HCT116 (cell line): Measurements from ENCODE around the gene MAP2K4. TPM values are rescaled to one million over a fixed set of nuclear protein-coding genes. Genes with fewer than 3 reads are reported as not detected.

Experiments
- ATAC-seq: fragments of 200-7000 bp; cut with Tn5 transposase; 2 replicates; pipeline ENCODE4 v1.9.1; 2020; ENCODE audit warnings: mild to moderate bottlenecking, moderate library complexity
- BruUV-seq: library from RNA; stranded (reverse); fragments of 400-500 nt; replicated peaks from 2 replicates; lab custom pipeline; 2021; lab: Mats Ljungman, UMichigan
- CTCF ChIA-PET: fragments of 300-600 bp; sonication (Branson Sonifier 250); formaldehyde crosslinking; loops from one replicate; lab custom pipeline; 2021; ENCODE audit warnings: antibody characterized with exemption; lab: Charles Lee
- POLR2A ChIA-PET: fragments of 300-600, 350-600 bp; sonication (Branson Sonifier 250); formaldehyde crosslinking; loops from one replicate; lab custom pipeline; 2021; ENCODE audit warnings: antibody characterized with exemption; lab: Charles Lee
- RAD21 ChIA-PET, 2 experiments: fragments of 300-600 bp; sonication (Branson Sonifier 250); formaldehyde crosslinking; loops; one replicate each; lab custom pipeline; 2023; ENCODE audit warnings: low total read pairs in 2 of 2; ENCODE audit not compliant: uncharacterized antibody in 2 of 2, unreplicated experiment in 2 of 2, low non-redundant PET in 1 of 2; lab: Charles Lee
- DNase-seq: peaks from one replicate; pipeline ENCODE4 v3.0.0-alpha.2; 2010; ENCODE audit warnings: low read depth, low spot score
- H2AFZ ChIP-seq: fragments of 200-600 bp; shearing (Covaris generic), sonication (generic); 2 replicates; pipeline ENCODE4 v1.6.1; 2017; ENCODE audit warnings: low read depth, mixed run types, mixed read lengths, antibody characterized with exemption, low read length; ENCODE audit not compliant: poor library complexity, severe bottlenecking
- H3K27ac ChIP-seq: 2 replicates; pipeline ENCODE4 v1.5.1; 2012; ENCODE audit warnings: low read depth, low read length
- H3K27me3 ChIP-seq: fragments of 200-600 bp; sonication (generic); 2 replicates; pipeline ENCODE4 v1.6.1; 2016; ENCODE audit warnings: mixed run types, low read length, mixed read lengths; ENCODE audit not compliant: insufficient read depth
- H3K36me3 ChIP-seq, 2 experiments: fragments of 200-500 bp in 1 of 2; fragments of 200-600 bp in 1 of 2; sonication (Bioruptor generic) in 1 of 2; sonication (generic) in 1 of 2; 2 replicates each; pipeline versions ENCODE4 v1.5.1 to v1.6.1; 2014 to 2016; ENCODE audit warnings: low read length in 2 of 2, inconsistent platforms in 1 of 2, mixed read lengths in 1 of 2, mixed run types in 1 of 2; ENCODE audit not compliant: insufficient read depth in 2 of 2, control insufficient read depth in 1 of 2
- H3K4me1 ChIP-seq, 2 experiments: fragments of 200-600 bp in 1 of 2; sonication (generic) in 1 of 2; 2 replicates each; pipeline versions ENCODE4 v1.5.1 to v1.6.1; 2012 to 2017; ENCODE audit warnings: low read length in 2 of 2, inconsistent platforms in 1 of 2, mild to moderate bottlenecking in 1 of 2, mixed read lengths in 1 of 2, mixed run types in 1 of 2, moderate library complexity in 1 of 2; ENCODE audit not compliant: insufficient read depth in 2 of 2, control insufficient read depth in 1 of 2
- H3K4me2 ChIP-seq: fragments of 200-600 bp; sonication (generic); 2 replicates; pipeline ENCODE4 v1.6.1; 2017; ENCODE audit warnings: mixed run types, low read length, mixed read lengths
- H3K4me3 ChIP-seq, 2 experiments: fragments of 200-600 bp in 1 of 2; sonication (generic) in 1 of 2; replicated peaks in 1 of 2; 2 replicates each; pipeline ENCODE4 v1.5.1; 2011 to 2016; ENCODE audit warnings: low read length in 2 of 2, control low read depth in 1 of 2, low read depth in 1 of 2, mild to moderate bottlenecking in 1 of 2, mixed read lengths in 1 of 2, mixed run types in 1 of 2
- H3K79me2 ChIP-seq: fragments of 200-600 bp; sonication (generic); 2 replicates; pipeline ENCODE4 v1.6.1; 2017; ENCODE audit warnings: mild to moderate bottlenecking, mixed run types, low read length, moderate library complexity, mixed read lengths; ENCODE audit not compliant: insufficient read depth
- H3K9ac ChIP-seq: fragments of 200-600 bp; sonication (generic); 2 replicates; pipeline ENCODE4 v1.6.1; 2016; ENCODE audit warnings: low read length, mixed read lengths
- H3K9me2 ChIP-seq: fragments of 200-600 bp; sonication (generic), shearing (Covaris generic); 2 replicates; pipeline ENCODE4 v1.6.1; 2017; ENCODE audit warnings: mixed run types, mild to moderate bottlenecking, moderate library complexity; ENCODE audit not compliant: insufficient read depth
- H3K9me3 ChIP-seq, 2 experiments: fragments of 200-500 bp in 1 of 2; fragments of 200-600 bp in 1 of 2; sonication (Bioruptor generic) in 1 of 2; sonication (generic) in 1 of 2; 2 replicates each; pipeline ENCODE4 v1.6.1; 2014 to 2017; ENCODE audit warnings: low read length in 2 of 2, mixed read lengths in 2 of 2, inconsistent platforms in 1 of 2, low read depth in 1 of 2, mild to moderate bottlenecking in 1 of 2, mixed run types in 1 of 2, moderate library complexity in 1 of 2; ENCODE audit not compliant: control insufficient read depth in 1 of 2, insufficient read depth in 1 of 2
- H4K20me1 ChIP-seq: fragments of 200-600 bp; sonication (generic), shearing (Covaris generic); 2 replicates; pipeline ENCODE4 v1.6.1; 2017; ENCODE audit warnings: mixed run types, mild to moderate bottlenecking, moderate library complexity; ENCODE audit not compliant: insufficient read depth
- CEBPB ChIP-seq: IDR thresholded peaks from 2 replicates; pipeline ENCODE4 v1.6.1; 2012; ENCODE audit warnings: low read depth
- ELF1 ChIP-seq: IDR thresholded peaks from 2 replicates; pipeline ENCODE4 v1.6.1; 2012; ENCODE audit warnings: low read depth, borderline replicate concordance
- EZH2 ChIP-seq: fragments of 200-600 bp; sonication (generic); IDR thresholded peaks from 2 replicates; pipeline ENCODE4 v1.6.1; 2017; ENCODE audit warnings: antibody characterized with exemption, mixed run types
- POLR2A ChIP-seq: IDR thresholded peaks from 2 replicates; pipeline ENCODE4 v1.7.0; 2011; ENCODE audit warnings: borderline replicate concordance; ENCODE audit not compliant: insufficient read depth, insufficient read length; ENCODE audit errors: extremely low read depth
- POLR2AphosphoS5 ChIP-seq: IDR thresholded peaks from 2 replicates; pipeline ENCODE4 v1.6.1; 2011; ENCODE audit warnings: mild to moderate bottlenecking, low read depth, low read length, moderate library complexity
- SIN3A ChIP-seq: IDR thresholded peaks from 2 replicates; pipeline ENCODE4 v1.6.1; 2012; ENCODE audit warnings: low read depth
- SP1 ChIP-seq: IDR thresholded peaks from 2 replicates; pipeline ENCODE4 v1.6.1; 2012; ENCODE audit warnings: low read depth
- TCF7L2 ChIP-seq: IDR thresholded peaks from 2 replicates; pipeline ENCODE4 v1.7.0; 2011; ENCODE audit warnings: borderline replicate concordance, inconsistent platforms; ENCODE audit not compliant: insufficient read depth, insufficient read length; ENCODE audit errors: extremely low read depth
- YY1 ChIP-seq: IDR thresholded peaks from 2 replicates; pipeline ENCODE4 v1.6.1; 2011; ENCODE audit warnings: low read length, low read depth, moderate library complexity, mild to moderate bottlenecking; ENCODE audit not compliant: insufficient replicate concordance; ENCODE audit errors: extremely low read depth
- ZNF274 ChIP-seq: fragments of 200-500 bp; sonication (Bioruptor generic); IDR thresholded peaks from 2 replicates; pipeline ENCODE4 v1.6.1; 2014; ENCODE audit warnings: mild to moderate bottlenecking, low read depth, low read length, inconsistent platforms
- intact Hi-C: fragments of 100-400 bp; cut with micrococcal nuclease; formaldehyde crosslinking; loops from 2 replicates; pipeline ENCODE4 v1.10.0; 2022
- total RNA-seq: library from RNA; stranded (reverse); gene quantifications from one replicate; pipeline ENCODE4 v1.2.1, GENCODE V29; 2021; ENCODE audit not compliant: unreplicated experiment
- TF ChIP-seq, protein P1 (sequence below): IDR thresholded peaks from 2 replicates; pipeline ENCODE4 v1.6.1; 2012
- TF ChIP-seq, protein P2 (sequence below): IDR thresholded peaks from 2 replicates; pipeline ENCODE4 v1.6.1; 2012; ENCODE audit warnings: low read depth
- TF ChIP-seq, protein P3 (sequence below): IDR thresholded peaks from 2 replicates; pipeline ENCODE4 v1.6.1; 2011; ENCODE audit warnings: mild to moderate bottlenecking, low read length, moderate library complexity; ENCODE audit not compliant: insufficient replicate concordance; ENCODE audit errors: extremely low read depth
- TF ChIP-seq, protein P4 (sequence below): IDR thresholded peaks from 2 replicates; pipeline ENCODE4 v1.6.1; 2012

MAP2K4 gene
- total RNA-seq, 1 experiment from 2014 or later: 42.3 TPM

DNA sequence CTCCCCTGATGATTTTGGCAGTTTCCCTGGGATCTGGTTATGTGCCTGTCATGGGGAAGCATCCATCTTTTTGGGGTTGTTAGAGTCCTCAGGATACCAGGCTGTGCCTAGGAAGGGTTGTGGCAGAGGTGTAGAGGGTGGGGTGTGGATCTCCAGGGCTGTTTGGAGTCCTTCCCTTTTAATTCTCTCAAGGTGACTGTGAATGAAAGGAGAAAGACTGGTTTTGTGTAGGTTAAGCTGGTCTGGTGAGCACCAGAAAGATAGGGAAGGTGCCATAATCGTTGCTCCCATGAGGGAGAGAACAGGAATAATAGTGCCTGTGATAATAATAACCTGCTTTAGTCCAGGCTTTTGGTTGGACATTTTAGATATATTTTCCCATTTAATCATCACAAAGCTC, 7.0 kb downstream of the MAP2K4 start:
- Histone ChIP-seq H3K9me3 (no peaks in the 10 kb centered on the region), H2AFZ (no peak overlapping the region), H3K36me3 (peaks cover 0 to 4% of the 10 kb centered on the region in 2 experiments; a peak in 1 of 4 replicates), H3K79me2 (peaks cover 100% of the 10 kb centered on the region), H4K20me1 (peaks cover 14% of the 10 kb centered on the region; the same call in 1 of the 2 replicates), H3K9ac (no peak overlapping the region), H3K9me2 (no peaks in the 10 kb centered on the region), H3K4me3 (no peak overlapping the region), H3K4me1 (peaks cover 24 to 35% of the 10 kb centered on the region in 2 experiments), H3K27ac (no peak overlapping the region), H3K27me3 (no peaks in the 10 kb centered on the region), H3K4me2 (no peak overlapping the region)
- BruUV-seq: no TSS peak
- ChIA-PET POLR2A (no interaction called here), RAD21 (no interaction called here), CTCF (no interaction called here)
- ATAC-seq (no peak), DNase-seq (no peak)
- TF ChIP-seq SIN3A: no peak
- TF ChIP-seq POLR2A: no peak
- no peak for TF ChIP-seq TCF7L2
- TF ChIP-seq, protein P1, sequence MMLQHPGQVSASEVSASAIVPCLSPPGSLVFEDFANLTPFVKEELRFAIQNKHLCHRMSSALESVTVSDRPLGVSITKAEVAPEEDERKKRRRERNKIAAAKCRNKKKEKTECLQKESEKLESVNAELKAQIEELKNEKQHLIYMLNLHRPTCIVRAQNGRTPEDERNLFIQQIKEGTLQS: no peak
- TF ChIP-seq, protein P2, sequence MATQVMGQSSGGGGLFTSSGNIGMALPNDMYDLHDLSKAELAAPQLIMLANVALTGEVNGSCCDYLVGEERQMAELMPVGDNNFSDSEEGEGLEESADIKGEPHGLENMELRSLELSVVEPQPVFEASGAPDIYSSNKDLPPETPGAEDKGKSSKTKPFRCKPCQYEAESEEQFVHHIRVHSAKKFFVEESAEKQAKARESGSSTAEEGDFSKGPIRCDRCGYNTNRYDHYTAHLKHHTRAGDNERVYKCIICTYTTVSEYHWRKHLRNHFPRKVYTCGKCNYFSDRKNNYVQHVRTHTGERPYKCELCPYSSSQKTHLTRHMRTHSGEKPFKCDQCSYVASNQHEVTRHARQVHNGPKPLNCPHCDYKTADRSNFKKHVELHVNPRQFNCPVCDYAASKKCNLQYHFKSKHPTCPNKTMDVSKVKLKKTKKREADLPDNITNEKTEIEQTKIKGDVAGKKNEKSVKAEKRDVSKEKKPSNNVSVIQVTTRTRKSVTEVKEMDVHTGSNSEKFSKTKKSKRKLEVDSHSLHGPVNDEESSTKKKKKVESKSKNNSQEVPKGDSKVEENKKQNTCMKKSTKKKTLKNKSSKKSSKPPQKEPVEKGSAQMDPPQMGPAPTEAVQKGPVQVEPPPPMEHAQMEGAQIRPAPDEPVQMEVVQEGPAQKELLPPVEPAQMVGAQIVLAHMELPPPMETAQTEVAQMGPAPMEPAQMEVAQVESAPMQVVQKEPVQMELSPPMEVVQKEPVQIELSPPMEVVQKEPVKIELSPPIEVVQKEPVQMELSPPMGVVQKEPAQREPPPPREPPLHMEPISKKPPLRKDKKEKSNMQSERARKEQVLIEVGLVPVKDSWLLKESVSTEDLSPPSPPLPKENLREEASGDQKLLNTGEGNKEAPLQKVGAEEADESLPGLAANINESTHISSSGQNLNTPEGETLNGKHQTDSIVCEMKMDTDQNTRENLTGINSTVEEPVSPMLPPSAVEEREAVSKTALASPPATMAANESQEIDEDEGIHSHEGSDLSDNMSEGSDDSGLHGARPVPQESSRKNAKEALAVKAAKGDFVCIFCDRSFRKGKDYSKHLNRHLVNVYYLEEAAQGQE: no peak
- TF ChIP-seq ELF1: no peak
- no peak for TF ChIP-seq EZH2
- TF ChIP-seq, protein P3, sequence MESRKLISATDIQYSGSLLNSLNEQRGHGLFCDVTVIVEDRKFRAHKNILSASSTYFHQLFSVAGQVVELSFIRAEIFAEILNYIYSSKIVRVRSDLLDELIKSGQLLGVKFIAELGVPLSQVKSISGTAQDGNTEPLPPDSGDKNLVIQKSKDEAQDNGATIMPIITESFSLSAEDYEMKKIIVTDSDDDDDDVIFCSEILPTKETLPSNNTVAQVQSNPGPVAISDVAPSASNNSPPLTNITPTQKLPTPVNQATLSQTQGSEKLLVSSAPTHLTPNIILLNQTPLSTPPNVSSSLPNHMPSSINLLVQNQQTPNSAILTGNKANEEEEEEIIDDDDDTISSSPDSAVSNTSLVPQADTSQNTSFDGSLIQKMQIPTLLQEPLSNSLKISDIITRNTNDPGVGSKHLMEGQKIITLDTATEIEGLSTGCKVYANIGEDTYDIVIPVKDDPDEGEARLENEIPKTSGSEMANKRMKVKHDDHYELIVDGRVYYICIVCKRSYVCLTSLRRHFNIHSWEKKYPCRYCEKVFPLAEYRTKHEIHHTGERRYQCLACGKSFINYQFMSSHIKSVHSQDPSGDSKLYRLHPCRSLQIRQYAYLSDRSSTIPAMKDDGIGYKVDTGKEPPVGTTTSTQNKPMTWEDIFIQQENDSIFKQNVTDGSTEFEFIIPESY: no peak
- no peak for TF ChIP-seq YY1
- TF ChIP-seq CEBPB: no peak
- no peak for TF ChIP-seq POLR2AphosphoS5
- TF ChIP-seq, protein P4, sequence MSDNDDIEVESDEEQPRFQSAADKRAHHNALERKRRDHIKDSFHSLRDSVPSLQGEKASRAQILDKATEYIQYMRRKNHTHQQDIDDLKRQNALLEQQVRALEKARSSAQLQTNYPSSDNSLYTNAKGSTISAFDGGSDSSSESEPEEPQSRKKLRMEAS: no peak
- no peak for TF ChIP-seq ZNF274
- TF ChIP-seq SP1: no peak
- intact Hi-C loops: no loop called here
